H1 (cell line): ENCODE measurements around the gene CBLL1. TPM values are rescaled to one million over a fixed set of nuclear protein-coding genes. Genes with fewer than 3 reads are reported as not detected.

Source experiments
- CEBPB ChIP-seq: IDR thresholded peaks from 2 replicates; pipeline ENCODE4 v1.6.1; 2012; ENCODE audit warnings: low read depth, low read length
- CREB1 ChIP-seq: IDR thresholded peaks from 2 replicates; pipeline ENCODE4 v1.6.1; 2012; ENCODE audit warnings: inconsistent platforms
- HDAC6 ChIP-seq: IDR thresholded peaks from one replicate; pipeline ENCODE4 v1.7.1; 2012; ENCODE audit warnings: low read depth, mild to moderate bottlenecking, inconsistent platforms, low read length, moderate library complexity
- JUND ChIP-seq: IDR thresholded peaks from 2 replicates; pipeline ENCODE4 v1.6.1; 2011; ENCODE audit warnings: mild to moderate bottlenecking, improper control_type of control experiment, low read length
- KDM5A ChIP-seq: fragments of 200-600 bp; IDR thresholded peaks from 2 replicates; pipeline ENCODE4 v1.7.1; 2012; ENCODE audit warnings: mild to moderate bottlenecking, low read length, inconsistent platforms, mixed read lengths
- POLR2A ChIP-seq, 2 experiments: IDR thresholded peaks; 1 replicate in 1 of 2; 2 replicates in 1 of 2; pipeline ENCODE4 v1.6.1; 2011; ENCODE audit warnings: low read depth in 2 of 2, low read length in 2 of 2, mild to moderate bottlenecking in 2 of 2; ENCODE audit errors: control extremely low read depth in 1 of 2
- SIRT6 ChIP-seq: IDR thresholded peaks from one replicate; pipeline ENCODE4 v1.7.1; 2012; ENCODE audit warnings: low read length, inconsistent platforms
- SP1 ChIP-seq: IDR thresholded peaks from 2 replicates; pipeline ENCODE4 v1.6.1; 2011; ENCODE audit warnings: low read depth, low read length
- TAF7 ChIP-seq: optimal IDR thresholded peaks from 2 replicates; pipeline ENCODE3; 2011; ENCODE audit warnings: low read depth, mild to moderate bottlenecking, inconsistent platforms, low read length, moderate library complexity, borderline replicate concordance
- polyA plus RNA-seq, 7 experiments: library from polyadenylated mRNA; depleted of rRNA in 3 of 7; stranded (reverse) in 5 of 7; unstranded in 2 of 7; fragments of >200 nt in 5 of 7; fragments of 200-250 nt in 2 of 7; gene quantifications; 1 replicate in 5 of 7; 2 replicates in 1 of 7; 4 replicates in 1 of 7; pipeline versions ENCODE4 v1.2.1 to v1.2.3, GENCODE V29; 2011 to 2013; ENCODE audit warnings: missing spikeins in 2 of 7, mixed read lengths in 2 of 7
- total RNA-seq: library from RNA; stranded (reverse); fragmentation: NEBNext Ultra II Directional; extraction: Animal tissue kit (Norgen Biotek cat#: 25700); gene quantifications from 2 replicates; pipeline ENCODE4 v1.2.1, GENCODE V29; 2021

Gene CBLL1
- total and polyA plus RNA-seq, 2 of the 8 experiments (the other 6 are each of a cell fraction or from before 2014, with no cell fraction given) = 27.0 to 34.0 TPM

DNA sequence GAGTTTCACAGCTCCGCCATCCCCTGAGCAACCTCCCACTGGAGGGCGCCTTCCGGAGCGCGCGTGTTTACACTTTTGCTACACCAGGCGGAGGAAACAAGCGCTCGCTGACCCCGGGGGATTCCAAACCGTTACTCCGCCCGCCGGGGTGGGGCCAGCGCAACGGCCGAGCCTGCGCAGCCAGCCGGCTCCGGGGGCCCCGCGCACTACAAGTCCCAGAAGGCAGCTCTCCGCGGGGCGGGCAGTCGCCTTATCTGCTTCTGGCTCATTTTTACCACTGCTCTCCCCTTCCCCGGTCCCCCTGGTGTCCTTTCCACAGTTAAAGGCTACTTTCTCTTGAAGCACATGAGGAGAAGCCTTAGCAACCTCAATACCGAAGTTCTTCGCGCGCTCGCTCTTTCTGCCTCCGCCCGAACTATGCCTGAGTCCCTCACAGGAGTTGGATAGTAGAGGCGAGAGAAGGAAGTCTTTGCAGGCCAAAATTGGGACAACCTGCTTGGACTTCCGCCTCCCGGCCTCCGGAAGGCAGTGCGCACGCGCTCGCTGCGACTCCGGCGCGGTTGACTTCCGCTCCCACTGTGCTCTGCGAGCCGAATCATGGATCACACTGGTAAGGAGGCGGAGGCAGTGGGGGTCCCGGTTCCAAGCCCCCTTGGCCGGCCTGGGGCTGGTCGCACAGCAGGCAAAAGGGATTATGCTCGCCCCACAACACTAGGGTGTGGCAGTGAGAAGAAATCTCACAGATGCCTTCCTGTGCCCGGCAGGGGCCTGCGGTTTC is at the start of gene CBLL1 (continued):
- TF ChIP-seq SP1 (peak; percentile 56; the same call in 1 of the 2 replicates), JUND (0 out of 2 replicates have a peak, but pooled peaks have one; percentile 34), HDAC6 (no peak), POLR2A (IDR thresholded peaks at IDR 0.05; ENCODE audit: control extremely low read depth in 1 of 2, low read depth in 2 of 2, low read length in 2 of 2) (peak in 1 of 2 experiments; percentile 61; a peak in 1 of 3 replicates), SIRT6 (no peak), TAF7 (peak; percentile 65), CREB1 (peak; percentile 80), KDM5A (peak; percentile 57; the same call in 1 of the 2 replicates), CEBPB (no peak)
- TF ChIP-seq, all 59 proteins: peak for 24
